ENCODE data around the gene TRABD.
"Not testable (repeated sequence)": the region's sequence is repeated elsewhere in the genome, so short reads cannot be mapped to it uniquely, and the experiment has no call there.

The TRABD gene

DNA sequence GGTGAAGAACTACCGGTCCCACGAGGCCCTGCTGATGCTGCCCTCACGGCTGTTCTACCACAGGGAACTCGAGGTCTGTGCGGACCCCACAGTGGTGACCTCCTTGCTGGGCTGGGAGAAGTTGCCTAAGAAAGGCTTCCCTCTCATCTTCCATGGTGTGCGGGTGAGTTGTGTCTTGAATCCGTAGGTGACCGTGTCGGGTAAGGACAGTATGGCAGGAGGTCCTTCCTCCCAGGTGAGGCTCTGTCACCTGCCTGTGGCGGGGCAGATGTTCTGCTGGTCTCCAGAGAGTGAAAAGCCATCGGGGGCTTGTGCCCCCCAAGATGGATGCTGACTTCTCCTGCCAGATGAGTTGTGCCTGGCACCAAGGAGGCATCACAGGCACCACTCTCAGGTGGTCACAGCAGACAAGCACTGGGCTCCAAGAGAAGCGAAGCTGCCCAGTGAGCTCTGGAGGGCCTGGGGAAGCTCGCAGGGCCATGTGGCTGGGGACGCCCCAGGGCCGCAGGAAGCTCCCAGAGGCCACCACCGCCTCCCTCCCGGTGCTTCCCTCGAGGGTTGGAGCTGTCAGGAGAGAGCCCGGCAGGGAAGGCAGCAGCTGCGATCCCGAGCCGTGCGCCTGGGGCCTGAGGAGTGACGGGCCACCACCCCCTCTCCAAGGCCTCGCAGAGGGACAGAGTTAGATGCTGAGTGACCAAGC is 32.5 kb upstream of the TRABD start:
- no peak for DNase-seq (ENCODE audit: low read depth)

GRCh38 chr22:50153756-50154140 is 32.0 kb upstream of the TRABD start:
- no peak for DNase-seq (ENCODE audit: low read depth)

DNA sequence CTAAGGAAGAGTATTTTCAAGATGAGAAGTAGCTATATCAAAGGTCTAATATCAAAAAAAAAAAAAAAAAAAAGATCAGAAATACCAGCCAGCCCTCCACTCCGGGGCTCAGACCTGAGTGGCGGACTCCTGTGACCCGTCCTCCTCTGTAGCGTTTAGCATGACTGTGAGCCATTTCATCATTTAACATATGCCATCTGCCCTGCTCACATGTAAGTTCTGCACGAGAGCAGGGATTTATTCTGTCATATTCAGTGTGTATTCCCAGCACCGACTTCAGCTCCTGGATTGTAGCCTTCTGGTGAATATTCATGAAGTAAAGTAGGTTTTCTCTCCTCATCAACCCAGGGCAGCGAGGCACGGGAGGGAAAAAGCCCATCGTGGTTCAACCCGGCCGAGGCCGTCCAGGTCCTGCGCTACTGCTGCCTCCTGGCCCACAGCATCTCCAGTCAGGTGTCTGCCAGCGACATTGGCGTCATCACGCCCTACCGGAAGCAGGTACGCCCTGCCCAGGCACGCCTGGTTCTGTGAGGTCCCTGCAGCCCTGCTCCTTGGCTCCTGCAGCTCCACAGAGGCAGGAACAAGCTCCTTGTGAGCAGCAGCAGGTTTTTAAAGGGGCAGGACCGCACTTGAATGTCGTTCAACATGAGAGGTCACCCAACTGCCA is 27.9 kb upstream of the TRABD start:
- no peak for DNase-seq (ENCODE audit: low read depth)

- DNase-seq (ENCODE audit: low read depth), result no peak
Measured at GRCh38 chr22:50160947-50161346, 24.8 kb upstream of the TRABD start.

- no peak for DNase-seq (ENCODE audit: low read depth)
Measured at GRCh38 chr22:50161508-50162390, 24.0 kb upstream of the TRABD start.

- DNase-seq (ENCODE audit: low read depth), result no peak
Measured at GRCh38 chr22:50162391-50162956, 23.2 kb upstream of the TRABD start.

DNA sequence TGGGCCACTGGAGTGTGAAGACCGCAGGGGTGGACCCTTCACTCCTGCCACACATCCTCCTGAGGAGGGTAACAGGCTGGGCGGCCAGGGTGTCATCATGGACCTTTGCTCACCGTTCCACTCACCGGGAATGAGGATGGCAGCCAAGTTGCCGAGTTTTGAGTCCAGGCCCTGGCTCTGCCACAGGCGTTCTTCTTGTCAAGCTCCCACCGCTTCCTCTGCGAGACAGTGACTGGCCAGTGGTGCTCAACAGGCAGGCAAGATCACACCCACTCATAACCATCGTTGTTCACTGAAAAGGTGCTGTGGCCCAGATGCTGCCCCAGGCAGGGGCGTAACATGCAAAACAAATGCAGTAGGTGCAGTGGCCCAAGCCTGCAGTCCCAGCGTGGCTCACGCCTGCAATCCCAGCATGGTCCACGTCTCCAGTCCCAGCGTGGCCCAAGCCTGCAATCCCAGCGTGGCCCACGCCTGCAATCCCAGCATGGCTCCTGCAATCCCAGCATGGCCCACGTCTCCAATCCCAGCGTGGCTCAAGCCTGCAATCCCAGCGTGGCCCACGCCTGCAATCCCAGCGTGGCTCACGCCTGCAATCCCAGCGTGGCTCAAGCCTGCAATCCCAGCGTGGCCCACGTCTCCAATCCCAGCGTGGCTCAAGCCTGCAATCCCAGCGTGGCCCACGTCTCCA is 20.1 kb upstream of the TRABD start:
- DNase-seq (ENCODE audit: low read depth), result no peak

DNA sequence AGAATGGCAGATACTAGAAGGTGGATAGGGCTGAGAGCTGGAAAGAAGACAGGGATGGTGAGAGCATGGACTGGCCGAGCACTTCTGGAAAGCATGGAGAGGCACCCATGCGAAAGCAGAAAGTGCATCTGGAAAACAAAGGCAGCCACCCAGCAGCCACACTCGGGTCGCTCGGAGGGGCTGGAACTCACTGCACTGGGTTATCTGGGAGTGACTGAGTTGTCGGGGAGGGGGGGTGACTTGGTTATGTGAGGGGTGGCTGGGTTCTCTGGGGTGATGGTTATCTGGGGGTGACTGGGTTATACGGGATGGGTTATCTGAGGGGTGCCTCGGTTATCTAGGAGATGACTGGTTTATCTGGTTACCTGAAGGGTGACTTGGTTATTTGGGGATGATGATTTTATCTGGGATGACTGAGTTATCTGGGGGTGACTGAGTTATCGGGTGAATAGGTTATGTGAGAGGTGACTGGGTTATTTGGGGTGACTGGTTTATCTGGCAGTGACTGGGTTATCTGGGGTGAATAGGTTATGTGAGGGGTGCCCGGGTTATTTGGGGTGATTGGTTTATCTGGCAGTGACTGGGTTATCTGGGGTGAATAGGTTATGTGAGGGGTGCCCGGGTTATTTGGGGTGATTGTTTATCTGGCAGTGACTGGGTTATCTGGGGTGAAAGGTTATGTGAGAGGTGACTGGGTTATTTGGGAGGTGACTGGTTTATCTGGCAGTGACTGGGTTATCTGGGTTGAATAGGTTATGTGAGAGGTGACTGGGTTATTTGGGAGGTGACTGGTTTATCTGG is 17.8 kb upstream of the TRABD start:
- no peak for DNase-seq (ENCODE audit: low read depth)

DNA sequence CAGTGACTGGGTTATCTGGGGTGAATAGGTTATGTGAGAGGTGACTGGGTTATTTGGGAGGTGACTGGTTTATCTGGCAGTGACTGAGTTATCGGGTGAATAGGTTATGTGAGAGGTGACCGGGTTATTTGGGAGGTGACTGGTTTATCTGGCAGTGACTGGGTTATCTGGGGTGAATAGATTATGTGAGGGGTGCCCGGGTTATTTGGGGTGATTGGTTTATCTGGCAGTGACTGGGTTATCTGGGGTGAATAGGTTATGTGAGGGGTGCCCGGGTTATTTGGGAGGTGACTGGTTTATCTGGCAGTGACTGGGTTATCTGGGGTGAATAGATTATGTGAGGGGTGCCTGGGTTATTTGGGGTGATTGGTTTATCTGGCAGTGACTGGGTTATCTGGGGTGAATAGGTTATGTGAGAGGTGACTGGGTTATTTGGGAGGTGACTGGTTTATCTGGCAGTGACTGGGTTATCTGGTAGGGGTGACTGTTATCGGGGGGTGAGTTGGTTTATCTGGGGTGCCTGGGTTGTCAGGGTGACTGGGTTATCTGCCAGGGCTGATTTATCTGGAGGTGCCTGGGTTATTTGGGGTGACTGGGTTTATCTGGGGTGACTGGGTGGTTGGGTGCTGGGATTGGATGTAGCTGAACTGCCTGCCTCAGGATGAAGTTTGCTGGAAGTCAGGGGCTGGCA is 17.1 kb upstream of the TRABD start:
- not testable (repeated sequence) for DNase-seq (ENCODE audit: low read depth)

DNA sequence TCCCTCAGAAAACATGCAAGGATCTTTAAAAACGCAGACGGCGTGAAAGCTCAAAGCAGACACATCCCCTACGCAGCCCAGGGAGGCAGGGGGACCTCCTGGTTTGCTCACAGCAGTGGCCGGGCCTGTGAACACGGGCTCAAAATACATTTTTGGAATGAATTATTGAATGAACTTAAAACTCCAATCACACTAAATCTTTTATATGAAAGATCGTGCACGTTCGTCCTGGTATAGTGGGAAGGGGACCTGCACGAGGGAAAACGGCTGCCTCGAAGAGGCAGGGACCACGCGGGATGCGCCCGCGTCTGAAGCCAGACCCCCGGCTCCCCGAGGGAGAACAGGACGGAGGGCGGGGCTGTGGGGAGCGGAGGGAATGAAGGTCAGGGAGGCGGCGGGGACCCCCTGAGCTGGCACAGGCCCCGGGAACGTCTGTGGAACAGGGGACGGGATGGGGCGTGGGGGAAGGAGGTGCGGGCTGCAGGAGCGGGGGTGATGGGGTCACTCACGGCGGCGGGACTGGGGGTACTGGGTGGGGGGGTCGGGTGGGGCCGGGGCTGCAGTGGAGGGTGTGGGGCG is 16.4 kb upstream of the TRABD start:
- DNase-seq (ENCODE audit: low read depth), result no peak

GRCh38 chr22:50169774-50170341 is 15.9 kb upstream of the TRABD start:
- no peak for DNase-seq (ENCODE audit: low read depth)

- no peak for DNase-seq (ENCODE audit: low read depth)
Measured at GRCh38 chr22:50170453-50171318, 15.0 kb upstream of the TRABD start, which contains the start of gene PANX2. PANX2 (plus strand) TSS chr22:50170731; CDS start chr22:50170731, 0 bp downstream.

GRCh38 chr22:50171319-50171964 is 14.3 kb upstream of the TRABD start:
- no peak for DNase-seq (ENCODE audit: low read depth)

DNA sequence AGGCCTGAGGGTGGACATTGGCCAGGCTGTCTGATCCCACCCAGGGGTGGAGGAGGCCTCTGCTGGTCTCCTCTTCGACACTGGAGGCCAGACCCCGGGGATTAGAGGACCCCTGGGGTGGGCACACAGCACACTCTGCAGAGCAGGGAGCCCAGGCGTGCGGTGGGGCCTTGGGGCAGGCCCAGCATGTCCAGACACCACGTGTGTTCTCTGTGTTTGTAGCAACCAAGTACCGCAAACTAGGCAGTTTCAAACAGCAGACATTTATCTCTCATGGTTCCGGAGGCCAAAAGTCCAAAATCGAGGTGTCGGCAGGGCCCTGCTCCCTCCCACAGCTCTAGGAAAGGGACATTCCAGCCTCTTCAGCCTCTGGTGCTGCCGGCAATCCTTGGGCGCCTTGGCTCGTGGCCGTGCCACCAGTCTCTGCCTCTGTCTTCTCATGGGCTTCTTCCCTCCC is 13.7 kb upstream of the TRABD start:
- no peak for DNase-seq (ENCODE audit: low read depth)

- DNase-seq (ENCODE audit: low read depth), result no peak
Measured at GRCh38 chr22:50173311-50173982, 12.3 kb upstream of the TRABD start.

GRCh38 chr22:50173983-50174355 is 11.7 kb upstream of the TRABD start:
- no peak for DNase-seq (ENCODE audit: low read depth)

DNA sequence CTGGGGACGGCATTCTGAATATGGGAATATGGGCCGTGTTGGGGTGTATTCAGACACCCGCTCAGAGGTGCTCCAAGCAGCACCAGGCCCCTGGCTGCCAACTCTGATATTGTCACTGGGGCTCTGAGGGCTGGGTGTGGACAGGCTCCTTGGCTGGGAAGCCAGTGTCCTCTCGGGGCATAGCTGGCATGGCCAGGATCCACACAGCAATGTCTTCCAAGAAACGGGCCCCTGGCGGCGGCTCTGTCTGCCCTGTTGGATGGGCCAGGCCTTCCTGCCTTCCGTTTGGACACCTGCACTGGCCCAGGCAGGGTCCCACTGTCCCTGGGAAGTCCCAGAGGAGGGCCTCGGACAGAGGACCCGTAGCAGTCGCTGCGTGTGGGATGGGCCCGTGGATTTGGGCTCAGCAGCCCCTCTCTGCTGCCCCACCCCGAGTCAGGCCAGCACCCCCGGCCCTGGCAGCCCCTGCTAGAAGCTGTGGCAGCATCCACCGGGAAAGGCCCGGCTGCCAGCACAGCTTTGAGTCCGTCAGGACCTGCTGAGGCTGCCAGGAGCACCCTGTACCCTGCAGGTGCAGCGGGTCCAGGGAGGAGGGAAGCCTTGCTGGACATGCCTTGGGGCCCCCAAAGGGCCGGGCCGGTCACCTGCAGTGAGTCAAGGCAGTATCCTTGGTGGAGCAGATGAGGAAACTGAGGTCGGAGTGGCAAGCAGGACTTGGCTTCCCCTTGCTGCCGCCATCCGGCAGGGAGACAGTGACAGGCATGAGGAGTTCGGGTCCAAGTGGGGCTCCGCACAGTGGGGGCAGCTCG is 11.1 kb upstream of the TRABD start:
- no peak for DNase-seq (ENCODE audit: low read depth)
